Inflammatory macrophage treated with lipopolysaccharide for 1 hour (primary cell): ENCODE data around the gene SLC6A1.
"Not testable (repeated sequence)": the region's sequence is repeated elsewhere in the genome, so short reads cannot be mapped to it uniquely, and the experiment has no call there.

Source experiments
- DNase-seq, 2 donors: peaks; one replicate each; pipeline ENCODE4 v3.0.0-alpha.2; 2020 to 2022

SLC6A1 gene

GRCh38 chr3:11071096-11071755 is 78.7 kb downstream of the SLC6A1 start:
- no peak for DNase-seq

- peak; percentile 48 to 77 for DNase-seq
Observed at GRCh38 chr3:11072631-11073030, 80.1 kb downstream of the SLC6A1 start.

GRCh38 chr3:11074011-11074410 is 81.5 kb downstream of the SLC6A1 start:
- DNase-seq = no peak

GRCh38 chr3:11074451-11074850 is 81.9 kb downstream of the SLC6A1 start:
- peak in 1 of 2 donors; percentile 19 for DNase-seq

DNA sequence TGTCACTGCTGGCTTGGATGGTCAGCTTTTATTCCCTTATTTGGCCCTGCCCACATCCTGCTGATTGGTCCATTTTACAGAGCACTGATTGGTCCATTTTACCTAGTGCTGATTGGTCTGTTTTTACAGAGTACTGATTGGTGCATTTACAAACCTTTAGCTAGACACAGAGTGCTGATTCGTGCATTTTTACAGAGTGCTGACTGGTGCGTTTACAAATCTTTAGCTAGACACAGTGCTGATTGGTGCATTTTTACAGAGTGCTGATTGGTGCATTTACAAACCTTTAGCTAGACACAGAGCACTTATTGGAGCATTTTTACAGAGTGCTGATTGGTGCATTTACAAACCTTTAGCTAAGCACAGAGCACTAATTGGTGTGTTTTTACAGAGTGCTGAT is 82.6 kb downstream of the SLC6A1 start:
- DNase-seq = not testable (repeated sequence)

DNA sequence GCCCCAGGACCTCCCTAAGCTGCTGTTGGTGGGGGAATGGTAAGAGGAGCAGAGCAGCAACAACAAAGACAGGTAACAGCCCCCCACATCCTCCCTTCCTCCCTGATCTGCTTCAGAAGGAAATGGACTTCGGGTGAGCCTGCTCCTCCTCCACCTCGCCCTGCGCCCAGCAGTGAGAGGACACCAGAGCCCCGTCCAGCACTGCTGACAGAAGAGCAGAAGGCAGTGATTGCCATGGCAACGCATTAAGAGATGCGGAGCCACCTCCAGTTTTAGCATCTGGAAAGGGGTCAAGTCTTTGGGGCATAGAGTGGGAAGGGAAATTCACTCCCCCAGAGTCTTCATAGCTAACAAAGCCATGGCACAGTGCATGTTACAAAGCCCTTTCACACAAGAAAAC is 84.2 kb downstream of the SLC6A1 start:
- DNase-seq = no peak

DNA sequence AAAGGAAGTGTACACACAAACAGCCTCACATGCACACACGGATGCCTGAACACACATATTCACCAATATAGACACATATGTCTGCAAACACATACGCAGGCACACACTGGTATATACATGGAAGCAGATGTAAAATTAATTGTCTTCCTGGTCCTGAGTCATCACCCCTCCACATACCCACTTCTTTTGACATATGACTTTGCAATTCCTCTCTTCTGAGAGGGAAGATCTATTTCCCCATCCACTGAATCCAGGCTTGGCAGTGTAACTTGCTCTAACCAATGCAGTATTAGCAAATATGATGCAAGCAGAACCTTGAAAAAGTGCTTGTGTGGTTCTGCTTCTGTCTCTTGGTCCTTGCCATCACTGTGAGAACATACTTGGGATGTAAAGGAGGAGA is 84.9 kb downstream of the SLC6A1 start:
- DNase-seq = peak; percentile 85 to 94

- DNase-seq = peak; percentile 78 to 86
Observed at GRCh38 chr3:11078826-11079515, 86.4 kb downstream of the SLC6A1 start.

DNA sequence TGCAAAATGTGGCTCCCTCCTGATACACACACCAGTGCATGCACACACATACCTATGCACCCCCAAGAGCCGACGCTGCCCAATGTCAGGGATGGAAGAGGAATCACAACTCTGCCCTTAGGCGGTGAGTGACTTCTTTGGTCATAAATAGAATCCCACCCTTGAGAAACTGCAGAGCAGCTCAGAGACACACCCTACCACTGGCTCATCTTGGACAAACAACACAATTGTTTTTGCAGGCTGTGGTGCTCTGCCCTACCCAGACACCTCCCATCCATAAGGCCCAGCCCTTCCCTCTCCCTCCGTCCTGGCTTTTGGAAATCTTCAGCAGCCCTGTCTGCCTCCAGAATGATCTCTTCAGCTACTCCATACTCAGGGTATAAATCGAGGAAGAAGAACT is 87.9 kb downstream of the SLC6A1 start:
- DNase-seq = no peak

DNA sequence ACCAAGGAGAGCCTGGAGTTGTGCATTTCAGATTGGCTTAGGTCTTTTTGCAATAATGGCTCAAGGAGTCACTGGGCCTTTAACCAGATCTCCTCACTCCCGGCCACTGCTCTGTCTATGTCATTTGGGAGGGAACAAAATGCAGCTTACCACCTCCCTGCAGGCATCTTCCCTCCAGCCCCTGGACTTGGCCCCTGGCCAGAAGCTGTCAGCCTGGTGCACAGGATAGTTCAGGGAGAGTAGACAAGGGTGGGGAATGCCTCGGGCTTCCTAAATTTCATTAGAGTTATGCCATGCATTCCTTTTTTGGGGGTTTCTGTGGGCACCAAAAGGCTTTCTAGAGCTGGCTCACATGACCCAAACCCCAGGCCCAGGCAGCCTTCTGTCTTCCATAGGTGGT is 91.5 kb downstream of the SLC6A1 start:
- DNase-seq = no peak

DNA sequence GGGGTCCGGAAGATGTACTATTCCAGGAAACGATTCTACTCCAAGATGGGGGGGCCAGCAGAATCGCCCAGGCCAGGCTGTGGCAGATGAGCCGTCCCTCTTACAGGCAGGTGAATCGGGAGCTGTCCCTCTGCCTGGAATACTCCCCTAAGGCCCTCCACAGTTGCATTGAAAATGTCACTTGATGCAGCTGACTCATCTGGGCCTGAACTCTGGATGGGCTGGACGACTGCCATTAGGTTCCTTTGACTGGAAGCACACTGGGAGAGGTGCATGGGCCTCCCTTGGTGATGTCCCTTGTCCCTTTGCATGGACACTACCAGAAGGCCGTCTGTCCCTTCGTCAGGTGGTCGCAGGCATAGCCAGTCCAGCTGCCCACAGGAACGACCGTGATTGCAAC is 92.1 kb downstream of the SLC6A1 start:
- DNase-seq = no peak

DNA sequence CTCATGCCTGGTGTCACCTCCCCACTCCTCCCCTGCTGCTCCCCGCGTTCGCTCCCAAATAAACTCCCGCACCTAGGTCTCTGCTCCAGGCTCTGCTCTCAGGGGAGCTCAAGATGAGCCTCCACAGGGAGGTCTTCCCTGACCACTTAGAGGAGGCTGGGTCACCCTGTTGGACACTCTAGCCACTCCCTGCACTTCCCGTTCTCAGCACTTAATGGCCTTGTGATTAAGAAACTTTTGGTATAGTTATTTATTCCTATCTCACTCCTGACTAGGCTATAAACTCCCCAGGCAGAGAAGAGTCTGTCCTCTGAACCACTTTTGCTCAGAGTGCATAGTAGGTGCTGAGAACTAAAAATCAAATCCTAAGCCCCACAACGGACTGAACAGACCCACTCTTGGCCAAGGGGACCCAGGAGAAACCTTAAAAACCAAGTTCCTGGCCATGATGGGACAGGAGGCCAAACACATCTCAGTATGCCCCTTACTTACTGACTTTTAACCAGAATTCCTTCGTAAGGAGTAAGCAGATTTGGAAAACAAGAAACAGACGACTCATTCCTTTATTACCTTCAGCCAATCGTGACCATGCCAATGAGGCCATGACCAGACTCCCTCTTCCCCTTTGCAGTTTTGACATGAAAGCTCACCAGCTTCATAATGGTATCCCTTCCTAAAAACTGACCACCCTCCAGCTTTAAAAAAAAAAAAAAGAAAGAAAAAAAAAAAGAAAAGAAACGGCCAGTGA is 92.7 kb downstream of the SLC6A1 start:
- peak; percentile 29 to 30 for DNase-seq

GRCh38 chr3:11086856-11087255 is 94.3 kb downstream of the SLC6A1 start:
- no peak for DNase-seq

GRCh38 chr3:11088066-11088465 is 95.5 kb downstream of the SLC6A1 start:
- no peak for DNase-seq

DNA sequence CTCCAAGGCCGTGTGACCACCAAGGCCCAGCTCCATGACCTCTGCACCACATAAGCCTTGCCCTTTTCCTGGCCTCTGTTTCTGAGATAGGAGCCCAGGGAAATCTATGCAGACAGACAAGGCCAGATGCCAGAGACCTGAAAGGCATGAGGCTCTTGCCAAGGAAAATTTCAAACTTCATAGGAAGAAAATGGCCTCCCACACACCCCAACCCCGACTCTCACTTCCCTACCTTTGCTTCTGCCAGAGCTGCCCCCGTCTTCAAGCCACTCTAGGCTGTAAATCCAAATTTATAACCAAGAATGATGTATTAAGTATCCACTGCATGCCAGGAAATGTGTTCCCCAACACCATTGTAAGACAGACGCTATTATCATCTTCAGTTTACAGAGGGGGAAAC is 96.3 kb downstream of the SLC6A1 start:
- DNase-seq = peak in 1 of 2 donors; percentile 36
